ENCODE data around the gene MYOG.

DNA sequence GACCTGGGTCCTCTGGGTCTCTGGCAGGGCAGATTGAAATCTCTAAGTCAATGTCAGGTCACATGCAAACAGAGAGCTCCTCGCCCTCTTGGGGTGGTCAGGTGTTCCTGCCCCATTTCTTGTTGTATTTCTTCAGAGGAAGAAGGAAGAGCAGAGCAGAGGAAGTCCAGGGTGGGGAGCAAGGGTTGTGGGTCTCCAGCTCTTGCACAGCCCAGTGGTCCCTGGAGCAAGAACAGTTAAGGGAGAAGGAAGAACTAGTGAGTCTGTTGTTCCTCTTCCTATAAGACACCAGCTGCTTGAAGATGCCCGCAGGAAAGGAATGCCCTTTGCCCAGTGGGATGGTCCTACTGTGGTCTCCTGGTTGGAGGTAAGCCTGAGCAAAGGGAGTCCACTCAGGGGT is 26.3 kb downstream of the MYOG start:
- TF ChIP-seq GATA3 (IDR thresholded peaks at IDR 0.05; ENCODE audit: low read depth, low read length) (no peak), GATA2 (IDR thresholded peaks at IDR 0.05; ENCODE audit: low read depth, low read length) (no peak)

All from SH-SY5Y (cell line).